Activated naive CD4-positive, alpha-beta T cell treated with anti-CD3 and anti-CD28 coated beads for 36 hours (primary cell): Measurements from ENCODE around the gene UGT1A3. TPM values are rescaled to one million over a fixed set of nuclear protein-coding genes. Genes with fewer than 3 reads are reported as not detected.

Experiments
- CTCF ChIA-PET: fragments of 350-600 bp; sonication (Branson Sonifier 250); formaldehyde crosslinking; loops from one replicate; lab custom pipeline; 2021; ENCODE audit warnings: antibody characterized with exemption; lab: Charles Lee
- DNase-seq: peaks from one replicate; pipeline ENCODE4 v3.0.0-alpha.2; 2020
- H3K27ac Mint-ChIP-seq: one replicate; pipeline ENCODE4 v1.8.0; 2021; ENCODE audit warnings: mild to moderate bottlenecking, mixed read lengths
- H3K27me3 Mint-ChIP-seq: one replicate; pipeline ENCODE4 v1.8.0; 2021; ENCODE audit warnings: low read depth, mixed read lengths
- H3K36me3 Mint-ChIP-seq: one replicate; pipeline ENCODE4 v1.8.0; 2021; ENCODE audit warnings: low read depth, mixed read lengths
- H3K4me1 Mint-ChIP-seq: one replicate; pipeline ENCODE4 v1.8.0; 2021; ENCODE audit warnings: low read depth, mixed read lengths
- H3K4me3 Mint-ChIP-seq: one replicate; pipeline ENCODE4 v1.8.0; 2021; ENCODE audit warnings: mild to moderate bottlenecking, moderate library complexity, mixed read lengths
- H3K9me3 Mint-ChIP-seq: one replicate; pipeline ENCODE4 v1.8.0; 2021; ENCODE audit warnings: mixed read lengths
- intact Hi-C: fragments of 100-400 bp; cut with micrococcal nuclease; formaldehyde crosslinking; loops from one replicate; pipeline ENCODE4 v1.15.1; 2023
- total RNA-seq, 2 experiments: library from RNA; stranded (reverse); gene quantifications; one replicate each; pipeline ENCODE4 v1.2.3, GENCODE V29; 2021

The UGT1A3 gene
- total RNA-seq, 2 experiments from 2014 or later: not detected

DNA sequence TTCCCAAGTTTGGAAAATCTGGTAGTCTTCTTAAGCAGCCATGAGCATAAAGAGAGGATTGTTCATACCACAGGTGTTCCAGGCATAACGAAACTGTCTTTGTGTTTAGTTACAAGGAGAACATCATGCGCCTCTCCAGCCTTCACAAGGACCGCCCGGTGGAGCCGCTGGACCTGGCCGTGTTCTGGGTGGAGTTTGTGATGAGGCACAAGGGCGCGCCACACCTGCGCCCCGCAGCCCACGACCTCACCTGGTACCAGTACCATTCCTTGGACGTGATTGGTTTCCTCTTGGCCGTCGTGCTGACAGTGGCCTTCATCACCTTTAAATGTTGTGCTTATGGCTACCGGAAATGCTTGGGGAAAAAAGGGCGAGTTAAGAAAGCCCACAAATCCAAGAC is 43.3 kb downstream of the UGT1A3 start:
- peaks cover 10% of the 10 kb centered on the region for H3K27me3 Mint-ChIP-seq
- DNase-seq: no peak
- CTCF ChIA-PET: no interaction called here
- H3K4me1 Mint-ChIP-seq: no peaks in the 10 kb centered on the region
- H3K36me3 Mint-ChIP-seq: no peaks in the 10 kb centered on the region
- no peak overlapping the region for H3K27ac Mint-ChIP-seq
- intact Hi-C loops: no loop called here
- H3K4me3 Mint-ChIP-seq: no peak overlapping the region
- peaks cover 7% of the 10 kb centered on the region for H3K9me3 Mint-ChIP-seq

DNA sequence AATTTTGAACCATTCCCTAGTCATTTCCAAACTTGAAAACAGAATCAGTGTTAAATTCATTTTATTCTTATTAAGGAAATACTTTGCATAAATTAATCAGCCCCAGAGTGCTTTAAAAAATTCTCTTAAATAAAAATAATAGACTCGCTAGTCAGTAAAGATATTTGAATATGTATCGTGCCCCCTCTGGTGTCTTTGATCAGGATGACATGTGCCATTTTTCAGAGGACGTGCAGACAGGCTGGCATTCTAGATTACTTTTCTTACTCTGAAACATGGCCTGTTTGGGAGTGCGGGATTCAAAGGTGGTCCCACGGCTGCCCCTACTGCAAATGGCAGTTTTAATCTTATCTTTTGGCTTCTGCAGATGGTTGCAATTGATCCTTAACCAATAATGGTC is 43.7 kb downstream of the UGT1A3 start:
- intact Hi-C loops: no loop called here
- no peak overlapping the region for H3K27ac Mint-ChIP-seq

DNA sequence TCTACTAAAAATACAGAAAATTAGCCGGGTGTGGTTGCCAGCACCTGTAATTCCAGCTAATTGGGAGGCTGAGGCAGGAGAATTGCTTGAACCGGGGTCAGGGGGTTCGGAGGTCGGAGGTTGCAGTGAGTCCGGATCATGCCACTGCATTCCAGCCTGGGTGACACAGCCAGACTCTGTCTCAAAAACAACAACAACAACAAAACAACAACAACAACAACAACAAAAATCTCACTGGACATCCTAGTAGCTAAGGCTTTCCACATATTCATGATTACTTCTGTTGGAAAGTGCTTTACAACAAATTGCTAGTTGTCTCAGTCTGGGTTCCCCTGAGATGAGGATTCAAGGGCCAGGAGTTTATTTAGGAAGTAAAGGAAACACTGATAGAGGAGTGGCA is 45.0 kb downstream of the UGT1A3 start:
- H3K27me3 Mint-ChIP-seq: peaks cover 5% of the 10 kb centered on the region
- peaks cover 9% of the 10 kb centered on the region for H3K9me3 Mint-ChIP-seq
- intact Hi-C loops: no loop called here
- no peak for DNase-seq
- H3K36me3 Mint-ChIP-seq: no peaks in the 10 kb centered on the region
- no peak overlapping the region for H3K27ac Mint-ChIP-seq
- H3K4me1 Mint-ChIP-seq: no peaks in the 10 kb centered on the region
- CTCF ChIA-PET: interaction anchor here (0.6 kb wide), 1 partner anchor 1520 kb away, joined by 4 read pairs; no protein-coding TSS in a partner anchor
- H3K4me3 Mint-ChIP-seq: no peak overlapping the region

More for the DNA sequence above, 43.7 kb downstream of the UGT1A3 start:
- no peaks in the 10 kb centered on the region for H3K4me1 Mint-ChIP-seq
- peaks cover 7% of the 10 kb centered on the region for H3K27me3 Mint-ChIP-seq
- no peak overlapping the region for H3K4me3 Mint-ChIP-seq
- DNase-seq: no peak
- peaks cover 9% of the 10 kb centered on the region for H3K9me3 Mint-ChIP-seq
- H3K36me3 Mint-ChIP-seq: no peaks in the 10 kb centered on the region
- CTCF ChIA-PET: no interaction called here

DNA sequence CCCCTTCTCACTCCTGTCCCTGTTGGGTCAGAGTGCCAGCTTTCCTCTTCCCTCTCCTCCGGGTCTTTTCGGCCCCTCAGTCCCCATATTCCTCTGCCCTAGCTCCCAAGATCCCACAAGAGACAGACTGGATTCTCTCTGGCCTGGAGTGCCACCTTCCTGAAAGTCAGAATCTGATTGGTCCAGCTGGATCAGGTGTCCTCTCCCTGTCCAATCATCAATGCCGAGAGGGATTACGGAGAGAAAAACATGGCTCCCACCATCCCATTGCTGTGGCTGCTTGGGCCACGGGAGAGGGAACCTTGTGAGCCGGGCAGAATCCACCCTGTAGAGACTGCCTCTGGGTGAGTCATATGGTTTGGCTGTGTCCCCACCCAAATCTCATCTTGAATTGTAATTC is 46.6 kb downstream of the UGT1A3 start:
- H3K27me3 Mint-ChIP-seq: peaks cover 3% of the 10 kb centered on the region

DNA sequence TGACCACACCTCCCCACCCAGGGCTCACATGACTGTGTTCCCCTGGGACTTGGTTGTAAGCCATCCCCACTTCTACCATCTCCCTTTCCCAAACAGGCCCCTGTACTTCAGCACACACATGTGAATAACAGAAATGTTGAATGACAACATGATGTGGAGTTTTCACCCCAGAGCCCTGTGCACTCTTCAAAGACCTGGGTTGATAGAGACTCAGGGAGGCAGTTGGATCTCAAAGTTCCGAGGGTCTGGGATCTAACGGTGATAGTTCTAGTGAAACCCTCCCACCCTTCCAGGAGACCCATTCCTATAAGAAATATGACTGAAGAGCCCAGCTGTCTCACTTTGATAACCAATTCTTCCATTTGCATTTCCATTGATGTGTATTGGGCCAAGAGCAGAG is 49.2 kb downstream of the UGT1A3 start, which contains the start of gene MROH2A:
Gene MROH2A, plus strand, starts transcription at position 301 of the 400 bp plus-strand sequence. CDS start 1,029 bp downstream, outside the sequence.
- CTCF ChIA-PET: no interaction called here
- Mint-ChIP-seq H3K36me3 (no peaks in the 10 kb centered on the region), H3K27me3 (peaks cover 7% of the 10 kb centered on the region), H3K9me3 (peaks cover 9% of the 10 kb centered on the region), H3K4me3 (no peak within 1 kb of the TSS), H3K4me1 (no peaks in the 10 kb centered on the region), H3K27ac (no peak within 1 kb of the TSS)
- intact Hi-C loops: no loop called here
- no peak for DNase-seq

More for the DNA sequence above, 46.6 kb downstream of the UGT1A3 start:
- Mint-ChIP-seq H3K36me3 (no peaks in the 10 kb centered on the region), H3K4me3 (no peak overlapping the region), H3K27ac (no peak overlapping the region), H3K9me3 (peaks cover 9% of the 10 kb centered on the region), H3K4me1 (no peaks in the 10 kb centered on the region)
- no peak for DNase-seq
- CTCF ChIA-PET: no interaction called here
- intact Hi-C loops: no loop called here

DNA sequence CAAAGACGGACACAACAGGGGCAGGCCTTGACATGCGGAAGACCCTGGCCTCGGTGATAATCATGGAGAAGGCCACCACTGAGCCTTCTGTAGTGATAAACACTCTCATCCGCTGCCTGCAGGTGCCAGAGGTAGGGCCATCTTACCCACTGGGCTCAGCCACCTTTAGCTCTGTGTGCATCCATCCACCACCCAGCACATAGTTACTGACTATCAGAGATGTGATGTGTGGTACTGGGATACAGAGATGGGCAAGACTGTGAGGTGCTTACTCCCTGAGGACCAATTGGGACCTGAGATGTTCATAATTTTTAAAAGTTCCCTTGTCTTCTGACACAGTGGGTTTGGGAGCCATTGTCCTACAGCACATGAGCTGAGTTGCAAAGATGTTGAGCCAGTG is 50.9 kb downstream of the UGT1A3 start:
- intact Hi-C loops: no loop called here
- CTCF ChIA-PET: no interaction called here
- no peak overlapping the region for H3K27ac Mint-ChIP-seq
- H3K27me3 Mint-ChIP-seq: peaks cover 7% of the 10 kb centered on the region
- H3K9me3 Mint-ChIP-seq: peaks cover 9% of the 10 kb centered on the region
- H3K4me1 Mint-ChIP-seq: no peaks in the 10 kb centered on the region
- H3K36me3 Mint-ChIP-seq: no peaks in the 10 kb centered on the region
- no peak overlapping the region for H3K4me3 Mint-ChIP-seq
- no peak for DNase-seq

DNA sequence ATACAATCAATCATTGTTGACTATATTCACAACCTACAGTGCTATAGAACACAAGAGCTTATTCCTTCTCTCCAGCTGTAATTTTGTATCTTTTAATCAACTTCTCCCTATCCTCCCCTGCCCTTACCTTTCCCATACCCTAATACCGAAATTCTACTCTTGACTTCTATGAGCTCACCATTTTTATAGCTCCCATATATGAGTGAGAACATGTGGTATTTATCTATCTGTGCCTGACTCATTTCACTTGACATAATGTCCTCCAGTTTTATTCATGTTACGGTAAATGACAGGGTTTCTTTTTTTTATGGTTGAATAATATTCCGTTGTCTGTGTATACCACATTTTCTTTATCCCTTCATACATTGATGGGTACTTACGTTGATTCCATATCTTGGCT is 51.9 kb downstream of the UGT1A3 start:
- H3K36me3 Mint-ChIP-seq: no peaks in the 10 kb centered on the region
- H3K27ac Mint-ChIP-seq: no peak overlapping the region
- no peak for DNase-seq
- CTCF ChIA-PET: no interaction called here
- peaks cover 9% of the 10 kb centered on the region for H3K9me3 Mint-ChIP-seq
- no peak overlapping the region for H3K4me3 Mint-ChIP-seq
- intact Hi-C loops: no loop called here
- H3K27me3 Mint-ChIP-seq: peaks cover 6% of the 10 kb centered on the region
- H3K4me1 Mint-ChIP-seq: no peaks in the 10 kb centered on the region

DNA sequence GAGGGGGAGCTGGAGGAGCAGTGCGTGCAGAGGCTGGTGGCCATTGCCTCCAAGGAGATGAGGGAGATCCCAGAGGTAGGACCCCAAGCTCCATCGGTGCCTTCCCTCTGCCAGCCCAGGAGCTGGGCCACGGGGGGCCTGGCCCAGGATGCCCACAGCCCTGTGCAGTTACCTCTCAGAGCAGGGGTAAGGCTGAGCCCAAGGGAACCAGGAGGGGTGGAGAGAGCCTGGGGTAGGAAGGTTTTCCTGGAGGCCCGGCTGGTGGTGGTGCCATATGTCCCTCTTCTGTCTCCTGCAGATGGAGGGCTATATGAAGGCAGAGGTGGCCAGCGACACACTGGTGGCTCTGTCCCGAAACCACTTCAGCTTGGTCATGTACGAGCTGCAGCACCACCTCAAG is 60.7 kb downstream of the UGT1A3 start:
- H3K27ac Mint-ChIP-seq: no peak overlapping the region
- no peaks in the 10 kb centered on the region for H3K4me1 Mint-ChIP-seq
- CTCF ChIA-PET: no interaction called here
- H3K4me3 Mint-ChIP-seq: no peak overlapping the region
- H3K36me3 Mint-ChIP-seq: no peaks in the 10 kb centered on the region
- intact Hi-C loops: no loop called here
- peaks cover 6% of the 10 kb centered on the region for H3K27me3 Mint-ChIP-seq
- peaks cover 7% of the 10 kb centered on the region for H3K9me3 Mint-ChIP-seq
- no peak for DNase-seq

DNA sequence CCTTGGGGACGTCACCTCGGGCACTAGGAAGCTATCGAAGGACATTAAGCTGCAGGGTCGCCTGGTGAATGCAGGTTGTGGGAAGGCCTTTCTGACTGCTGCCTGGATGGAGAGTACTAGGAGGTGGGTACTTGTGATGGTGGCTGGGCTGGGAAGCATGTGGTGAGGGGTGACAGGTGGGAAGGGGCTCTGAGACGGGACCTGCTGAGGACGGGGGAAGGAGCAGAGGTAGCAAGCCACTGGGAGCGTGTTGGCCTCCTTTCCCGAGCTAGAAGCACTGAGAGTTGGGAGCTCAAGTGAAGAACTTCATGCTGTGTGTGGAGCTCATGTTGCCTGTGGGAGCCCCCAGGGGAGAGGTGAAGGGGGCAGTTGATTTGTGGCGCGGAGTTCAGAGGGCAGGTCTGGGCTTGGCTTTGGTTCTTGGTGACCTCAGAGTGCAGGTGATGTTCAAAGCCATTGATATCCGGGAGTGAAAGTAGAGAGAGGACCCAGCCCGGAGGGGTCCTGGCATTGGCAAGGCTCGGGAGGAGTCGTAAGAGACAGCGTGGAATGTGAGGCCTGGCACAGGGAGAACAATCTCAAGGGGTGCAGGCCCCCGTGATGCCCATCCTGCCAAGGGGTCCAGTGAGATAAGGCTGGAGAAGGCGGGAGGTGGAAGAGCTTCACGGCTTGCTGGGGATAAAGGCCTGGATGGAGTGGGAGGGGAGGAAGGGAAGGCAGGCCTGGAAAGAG is 62.5 kb downstream of the UGT1A3 start:
- Mint-ChIP-seq H3K27ac (no peak overlapping the region), H3K36me3 (no peaks in the 10 kb centered on the region), H3K9me3 (peaks cover 1% of the 10 kb centered on the region), H3K4me1 (no peaks in the 10 kb centered on the region), H3K4me3 (no peak overlapping the region), H3K27me3 (no peaks in the 10 kb centered on the region)
- CTCF ChIA-PET: interaction anchor here (1.3 kb wide), 1 partner anchor 80 kb away, joined by 3 read pairs; no protein-coding TSS in a partner anchor
- no peak for DNase-seq
- intact Hi-C loops: no loop called here

DNA sequence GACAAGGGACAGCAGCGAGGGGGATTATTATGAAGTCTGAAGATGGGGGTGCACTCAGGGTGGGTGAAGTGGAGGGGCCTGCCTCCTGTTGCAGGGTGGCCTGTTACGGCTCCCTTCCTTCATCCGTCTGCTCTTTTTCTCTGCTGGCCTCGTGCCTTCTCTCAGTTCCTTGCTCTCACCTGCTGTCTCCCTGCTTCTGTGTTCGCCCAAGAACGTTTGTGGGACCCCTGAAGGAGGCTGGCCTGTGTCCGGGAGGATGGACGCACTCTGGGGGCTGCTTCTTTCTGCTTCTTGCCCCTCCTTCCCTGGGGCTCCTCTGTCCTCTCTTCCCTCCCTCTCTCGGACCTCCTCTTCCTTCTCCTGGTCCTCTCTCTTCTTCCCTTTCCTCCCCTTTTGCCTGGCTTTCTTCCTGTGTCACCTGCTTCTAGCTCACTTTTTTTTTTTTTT is 63.1 kb downstream of the UGT1A3 start:
- CTCF ChIA-PET: no interaction called here

DNA sequence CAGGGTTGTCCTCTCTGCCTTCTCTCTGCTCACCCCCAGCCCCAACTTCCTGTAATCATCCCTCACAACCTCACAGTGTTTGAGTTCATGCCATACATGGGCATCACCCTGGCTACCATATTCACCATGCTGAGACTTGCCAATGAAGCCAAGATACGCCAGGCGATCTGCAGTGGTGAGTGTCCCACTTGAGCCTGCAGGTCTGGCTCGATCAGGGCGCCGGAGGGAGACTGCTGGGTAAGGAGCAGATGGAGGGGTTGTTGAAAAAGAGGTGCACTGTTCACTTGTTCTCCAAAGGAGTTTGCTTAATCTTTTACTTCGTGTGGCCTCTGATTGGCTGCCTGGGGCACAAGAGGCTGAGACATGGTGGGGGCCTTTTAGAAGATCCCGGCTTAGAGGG is 63.9 kb downstream of the UGT1A3 start:
- Mint-ChIP-seq H3K4me3 (no peak overlapping the region), H3K27ac (no peak overlapping the region), H3K4me1 (no peaks in the 10 kb centered on the region), H3K9me3 (no peaks in the 10 kb centered on the region), H3K36me3 (no peaks in the 10 kb centered on the region), H3K27me3 (no peaks in the 10 kb centered on the region)
- CTCF ChIA-PET: no interaction called here
- DNase-seq: no peak
- intact Hi-C loops: no loop called here

More for the DNA sequence above, 63.1 kb downstream of the UGT1A3 start:
- H3K27me3 Mint-ChIP-seq: no peaks in the 10 kb centered on the region
- no peaks in the 10 kb centered on the region for H3K9me3 Mint-ChIP-seq
- H3K27ac Mint-ChIP-seq: no peak overlapping the region
- H3K4me1 Mint-ChIP-seq: no peaks in the 10 kb centered on the region
- H3K36me3 Mint-ChIP-seq: no peaks in the 10 kb centered on the region
- intact Hi-C loops: no loop called here
- DNase-seq: no peak
- no peak overlapping the region for H3K4me3 Mint-ChIP-seq

DNA sequence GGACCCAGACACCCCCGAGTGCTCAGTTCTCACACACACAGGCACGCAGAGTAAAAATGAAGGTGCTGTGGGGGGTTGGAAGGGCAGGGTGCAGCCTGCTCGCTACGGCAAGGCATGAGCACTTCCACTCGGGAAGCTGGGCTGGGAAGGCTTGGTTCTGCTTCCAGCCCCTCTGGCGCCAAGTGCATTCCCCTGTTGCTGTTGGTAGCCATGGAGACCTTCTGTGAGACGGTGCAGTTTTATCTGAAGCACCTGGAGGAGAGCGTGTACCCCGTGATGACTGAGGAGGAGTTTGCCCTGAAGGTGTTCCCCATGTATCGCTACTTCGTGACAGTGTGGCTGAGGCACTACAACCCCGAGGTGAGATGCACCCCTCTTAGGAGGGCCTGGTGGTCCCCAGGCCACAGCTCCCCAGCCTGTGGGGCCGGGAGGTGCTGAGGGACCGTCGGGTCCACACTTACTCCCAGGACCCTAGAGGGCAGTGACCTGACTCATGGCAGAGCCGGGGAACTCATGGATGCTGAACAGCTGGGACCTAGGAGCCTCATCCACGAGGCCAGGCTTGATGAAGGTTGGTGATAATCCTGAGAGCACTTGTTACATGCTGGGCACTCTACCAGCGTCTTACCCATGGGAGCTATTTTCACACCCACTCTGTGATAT is 64.8 kb downstream of the UGT1A3 start:
- no peaks in the 10 kb centered on the region for H3K36me3 Mint-ChIP-seq
- no peaks in the 10 kb centered on the region for H3K27me3 Mint-ChIP-seq
- no peak overlapping the region for H3K4me3 Mint-ChIP-seq
- intact Hi-C loops: no loop called here
- no peaks in the 10 kb centered on the region for H3K4me1 Mint-ChIP-seq
- H3K27ac Mint-ChIP-seq: no peak overlapping the region
- CTCF ChIA-PET: no interaction called here
- no peak for DNase-seq
- H3K9me3 Mint-ChIP-seq: no peaks in the 10 kb centered on the region
